Hepatocyte (in vitro differentiated cells): Measurements from ENCODE around the gene WDR1.

Experiments used
- EZH2 ChIP-seq: fragments of 200-600 bp; sonication (generic); IDR thresholded peaks from 2 replicates; pipeline ENCODE4 v1.6.1; 2016; ENCODE audit warnings: antibody characterized with exemption, mild to moderate bottlenecking, borderline replicate concordance
- TF ChIP-seq, protein P1 (sequence below): fragments of 200-600 bp; sonication (generic); IDR thresholded peaks from 2 replicates; pipeline ENCODE4 v1.5.1; 2016; ENCODE audit warnings: antibody characterized with exemption, mild to moderate bottlenecking; ENCODE audit not compliant: poor library complexity

DNA sequence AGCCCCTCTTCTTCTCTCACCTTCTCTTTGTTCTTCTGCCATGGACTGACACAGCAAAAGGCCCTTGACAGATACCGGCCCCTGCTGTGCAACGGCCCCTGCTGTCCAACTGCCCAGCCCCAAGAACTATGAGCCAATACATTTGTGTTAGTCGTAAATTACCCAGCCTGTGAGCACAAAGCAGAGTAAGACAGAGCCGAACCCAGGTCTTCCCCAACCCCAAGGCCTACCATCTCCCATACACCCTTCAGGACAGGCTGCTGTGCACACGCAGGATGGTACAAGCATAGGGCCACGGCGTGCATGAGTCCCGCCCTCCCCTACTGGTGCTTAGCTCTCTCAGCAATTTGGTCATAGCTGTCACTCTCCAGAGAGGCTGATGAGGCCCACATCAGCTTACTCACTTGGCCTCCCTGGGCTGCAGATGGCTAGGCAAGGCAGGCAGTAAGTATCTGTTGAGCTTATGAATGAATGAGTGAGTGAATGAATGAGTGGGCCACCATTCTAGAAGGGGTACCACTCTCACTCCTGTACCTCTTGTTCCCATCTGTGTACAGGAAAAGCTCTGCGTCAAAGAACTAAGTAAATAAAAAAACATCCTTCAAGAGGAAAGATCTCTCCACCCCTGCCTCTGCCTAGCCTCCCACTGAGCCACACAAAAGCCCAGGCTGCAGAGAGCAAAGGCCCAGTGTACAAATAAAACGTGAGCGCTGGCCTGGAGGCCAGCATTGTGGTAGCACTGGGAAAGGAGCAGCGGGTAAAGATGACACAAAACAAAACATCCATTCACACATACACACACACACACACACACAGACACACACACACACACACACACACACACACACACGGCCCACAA, 13.9 kb downstream of the WDR1 start:
- TF ChIP-seq, protein P1, sequence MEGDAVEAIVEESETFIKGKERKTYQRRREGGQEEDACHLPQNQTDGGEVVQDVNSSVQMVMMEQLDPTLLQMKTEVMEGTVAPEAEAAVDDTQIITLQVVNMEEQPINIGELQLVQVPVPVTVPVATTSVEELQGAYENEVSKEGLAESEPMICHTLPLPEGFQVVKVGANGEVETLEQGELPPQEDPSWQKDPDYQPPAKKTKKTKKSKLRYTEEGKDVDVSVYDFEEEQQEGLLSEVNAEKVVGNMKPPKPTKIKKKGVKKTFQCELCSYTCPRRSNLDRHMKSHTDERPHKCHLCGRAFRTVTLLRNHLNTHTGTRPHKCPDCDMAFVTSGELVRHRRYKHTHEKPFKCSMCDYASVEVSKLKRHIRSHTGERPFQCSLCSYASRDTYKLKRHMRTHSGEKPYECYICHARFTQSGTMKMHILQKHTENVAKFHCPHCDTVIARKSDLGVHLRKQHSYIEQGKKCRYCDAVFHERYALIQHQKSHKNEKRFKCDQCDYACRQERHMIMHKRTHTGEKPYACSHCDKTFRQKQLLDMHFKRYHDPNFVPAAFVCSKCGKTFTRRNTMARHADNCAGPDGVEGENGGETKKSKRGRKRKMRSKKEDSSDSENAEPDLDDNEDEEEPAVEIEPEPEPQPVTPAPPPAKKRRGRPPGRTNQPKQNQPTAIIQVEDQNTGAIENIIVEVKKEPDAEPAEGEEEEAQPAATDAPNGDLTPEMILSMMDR: no peak
- TF ChIP-seq EZH2: no peak
